ENCODE measurements around the gene CDK19.

GRCh38 chr6:110815015-110815410 lies 256 bp downstream of the CDK19 start:
- no peak for TF ChIP-seq CTCF (IDR thresholded peaks at IDR 0.05)
- TF ChIP-seq YY1 (IDR thresholded peaks at IDR 0.05; ENCODE audit: low read depth): no peak
- no peak for TF ChIP-seq FOSL2 (IDR thresholded peaks at IDR 0.05; ENCODE audit: borderline replicate concordance, low read depth)
- TF ChIP-seq REST (IDR thresholded peaks at IDR 0.05; ENCODE audit: low read depth, low read length): no peak
- no peak for TF ChIP-seq EP300 (IDR thresholded peaks at IDR 0.05; ENCODE audit: borderline replicate concordance in 1 of 2, low read depth in 1 of 2, low read length in 1 of 2)
- TF ChIP-seq USF1 (IDR thresholded peaks at IDR 0.05; ENCODE audit: borderline replicate concordance, low read depth): no peak
- TF ChIP-seq USF2 (IDR thresholded peaks at IDR 0.05; ENCODE audit: borderline replicate concordance, low read depth, low read length): no peak
- no peak for TF ChIP-seq POLR2AphosphoS5 (IDR thresholded peaks at IDR 0.05; ENCODE audit: low read depth, low read length)
- no peak for TF ChIP-seq FOXM1 (IDR thresholded peaks at IDR 0.05; ENCODE audit: low read depth)

Measured in SK-N-SH (cell line).